ENCODE results near the gene DENND1A.
"Not testable (repeated sequence)": the region's sequence is repeated elsewhere in the genome, so short reads cannot be mapped to it uniquely, and the experiment has no call there.

The DENND1A gene

DNA sequence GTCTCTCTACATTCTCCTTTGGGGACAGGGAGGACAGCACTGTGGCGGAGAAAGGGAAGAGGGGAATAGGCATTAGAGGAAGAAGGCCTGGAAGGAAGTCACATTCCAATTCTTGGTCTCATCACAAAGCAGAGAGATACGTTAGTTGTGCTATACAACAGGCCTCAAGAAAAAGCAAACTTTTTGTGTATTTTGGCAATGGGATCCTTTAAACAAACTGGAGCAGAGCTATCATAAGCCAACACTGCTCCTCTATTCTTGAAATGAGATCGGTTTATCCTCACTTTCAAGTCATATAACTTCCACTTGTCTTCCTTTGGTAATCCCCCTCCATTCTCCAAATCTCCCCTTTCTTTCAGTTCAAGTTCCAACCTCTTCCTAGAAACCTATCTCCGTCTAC lies 6.5 kb downstream of the DENND1A start:
- TF ChIP-seq, protein P1, sequence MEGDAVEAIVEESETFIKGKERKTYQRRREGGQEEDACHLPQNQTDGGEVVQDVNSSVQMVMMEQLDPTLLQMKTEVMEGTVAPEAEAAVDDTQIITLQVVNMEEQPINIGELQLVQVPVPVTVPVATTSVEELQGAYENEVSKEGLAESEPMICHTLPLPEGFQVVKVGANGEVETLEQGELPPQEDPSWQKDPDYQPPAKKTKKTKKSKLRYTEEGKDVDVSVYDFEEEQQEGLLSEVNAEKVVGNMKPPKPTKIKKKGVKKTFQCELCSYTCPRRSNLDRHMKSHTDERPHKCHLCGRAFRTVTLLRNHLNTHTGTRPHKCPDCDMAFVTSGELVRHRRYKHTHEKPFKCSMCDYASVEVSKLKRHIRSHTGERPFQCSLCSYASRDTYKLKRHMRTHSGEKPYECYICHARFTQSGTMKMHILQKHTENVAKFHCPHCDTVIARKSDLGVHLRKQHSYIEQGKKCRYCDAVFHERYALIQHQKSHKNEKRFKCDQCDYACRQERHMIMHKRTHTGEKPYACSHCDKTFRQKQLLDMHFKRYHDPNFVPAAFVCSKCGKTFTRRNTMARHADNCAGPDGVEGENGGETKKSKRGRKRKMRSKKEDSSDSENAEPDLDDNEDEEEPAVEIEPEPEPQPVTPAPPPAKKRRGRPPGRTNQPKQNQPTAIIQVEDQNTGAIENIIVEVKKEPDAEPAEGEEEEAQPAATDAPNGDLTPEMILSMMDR (conservative IDR thresholded peaks at IDR 0.05; ENCODE audit: control insufficient read depth, insufficient read depth, low read depth, low read length) = no peak
- no peak for DNase-seq (ENCODE audit: low read depth)
- no peak overlapping the region for H3K4me3 ChIP-seq (ENCODE audit: control insufficient read depth, low read depth, low read length)

DNA sequence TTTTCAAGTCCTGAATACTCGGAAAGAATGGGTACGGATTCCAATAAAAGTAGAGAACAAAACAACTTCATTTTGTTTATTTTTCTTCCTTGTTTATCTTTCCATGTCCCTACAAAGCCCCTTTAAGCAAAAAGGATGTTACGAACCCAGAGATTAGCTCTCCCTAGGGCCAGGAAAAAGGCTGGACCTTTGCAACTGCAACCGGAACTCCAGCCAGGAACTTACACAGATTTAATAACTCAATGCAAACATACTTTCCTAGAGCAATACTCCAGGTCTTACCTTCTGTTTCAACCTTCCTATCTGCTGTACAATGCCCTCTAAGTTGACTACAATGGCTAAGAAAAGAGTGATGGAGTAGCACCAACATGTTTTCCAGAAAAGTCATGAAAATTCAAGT lies 7.0 kb downstream of the DENND1A start:
- DNase-seq (ENCODE audit: low read depth) = no peak
- TF ChIP-seq, protein P1 (conservative IDR thresholded peaks at IDR 0.05; ENCODE audit: control insufficient read depth, insufficient read depth, low read depth, low read length) = no peak

DNA sequence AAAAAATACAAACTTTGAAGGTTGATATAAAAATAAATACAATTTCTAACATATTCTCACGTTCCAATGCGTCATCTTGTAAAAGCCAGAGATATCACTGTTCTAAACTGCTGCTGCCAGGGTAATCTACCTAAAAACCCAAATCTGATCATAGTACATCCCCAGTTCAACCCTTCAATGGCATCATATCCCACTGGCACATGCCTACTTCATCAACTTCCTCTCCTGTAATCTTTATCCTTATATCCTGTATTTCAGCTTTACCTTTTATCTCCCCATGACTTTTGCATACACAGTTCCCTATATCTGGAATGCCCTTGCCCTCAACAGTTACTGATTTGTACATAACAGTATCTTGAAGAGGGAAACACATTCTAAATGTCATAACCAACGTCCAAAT lies 7.5 kb downstream of the DENND1A start:
- TF ChIP-seq, protein P1 (conservative IDR thresholded peaks at IDR 0.05; ENCODE audit: control insufficient read depth, insufficient read depth, low read depth, low read length) = no peak
- no peak overlapping the region for H3K4me3 ChIP-seq (ENCODE audit: control insufficient read depth, low read depth, low read length)
- DNase-seq (ENCODE audit: low read depth) = no peak

More for the DNA sequence above, 7.0 kb downstream of the DENND1A start:
- no peak overlapping the region for H3K4me3 ChIP-seq (ENCODE audit: control insufficient read depth, low read depth, low read length)

DNA sequence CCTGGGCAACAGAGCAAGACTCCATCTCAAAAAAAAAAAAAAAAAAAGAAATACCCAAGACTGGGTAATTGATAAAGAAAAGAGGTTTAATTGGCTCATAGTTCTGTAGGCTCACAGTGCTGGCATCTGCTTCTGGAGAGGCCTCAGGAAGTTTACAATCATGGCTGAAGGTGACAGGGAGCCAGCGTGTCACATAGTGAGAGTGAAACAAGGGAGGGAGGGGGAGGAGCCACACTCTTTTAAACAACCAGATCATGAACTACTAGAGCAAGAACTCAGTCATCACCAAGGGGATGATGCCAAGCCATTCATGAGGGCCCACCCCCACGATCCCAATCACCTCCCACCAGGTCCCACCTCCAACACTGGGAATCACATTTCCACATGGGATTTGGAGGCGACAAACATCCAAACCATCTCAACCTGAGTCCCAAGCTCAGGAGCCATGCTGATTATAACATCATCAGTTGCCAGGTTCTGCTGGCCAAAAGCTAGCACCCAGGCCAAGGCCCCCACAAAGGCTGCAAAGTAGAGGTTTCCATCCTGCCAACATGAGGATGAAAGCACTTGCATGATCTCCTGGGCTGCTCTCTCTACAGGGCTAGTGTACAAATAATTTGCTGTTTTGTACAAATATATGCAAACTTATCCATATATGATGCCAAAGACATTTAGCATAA lies 15.3 kb downstream of the DENND1A start:
- no peak overlapping the region for H3K4me3 ChIP-seq (ENCODE audit: control insufficient read depth, low read depth, low read length)
- no peak for DNase-seq (ENCODE audit: low read depth)
- TF ChIP-seq, protein P1 (conservative IDR thresholded peaks at IDR 0.05; ENCODE audit: control insufficient read depth, insufficient read depth, low read depth, low read length) = no peak

DNA sequence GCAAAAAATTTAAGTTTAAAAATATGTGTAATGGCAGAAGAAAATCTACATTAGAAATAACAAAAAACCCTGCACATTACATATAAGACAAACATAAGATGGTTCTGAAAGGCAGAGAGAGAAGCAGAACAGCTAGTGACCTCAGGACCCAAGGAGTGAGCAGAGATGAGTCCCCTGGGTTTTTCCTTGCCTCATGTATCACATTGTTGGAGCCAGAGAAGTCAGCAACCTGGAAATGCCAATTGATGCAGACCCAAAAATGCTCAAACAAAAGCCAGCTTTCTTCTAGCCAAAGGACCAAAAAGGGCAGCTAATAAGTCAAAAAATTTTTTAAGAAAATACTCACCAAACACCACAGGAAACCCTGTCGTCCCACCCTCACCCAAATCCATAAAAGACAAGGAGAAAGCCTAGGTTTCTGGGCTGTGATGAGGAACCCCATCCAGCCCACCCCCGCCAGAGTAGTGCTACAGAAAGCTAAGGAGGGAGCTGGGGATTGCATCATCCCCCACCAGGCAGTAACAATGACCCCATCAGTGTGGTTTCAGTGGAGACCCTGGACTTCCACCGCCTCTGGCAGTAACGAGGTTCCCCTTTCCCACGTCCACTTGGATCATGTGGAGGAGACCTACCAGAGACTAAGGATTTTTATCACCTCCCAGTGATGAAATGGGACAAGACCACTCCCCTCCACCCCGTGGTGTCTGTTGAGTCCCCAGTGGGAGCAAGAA lies 17.6 kb downstream of the DENND1A start:
- DNase-seq (ENCODE audit: low read depth) = no peak
- TF ChIP-seq, protein P1 (conservative IDR thresholded peaks at IDR 0.05; ENCODE audit: control insufficient read depth, insufficient read depth, low read depth, low read length) = no peak
- H3K4me3 ChIP-seq (ENCODE audit: control insufficient read depth, low read depth, low read length) = no peak overlapping the region

DNA sequence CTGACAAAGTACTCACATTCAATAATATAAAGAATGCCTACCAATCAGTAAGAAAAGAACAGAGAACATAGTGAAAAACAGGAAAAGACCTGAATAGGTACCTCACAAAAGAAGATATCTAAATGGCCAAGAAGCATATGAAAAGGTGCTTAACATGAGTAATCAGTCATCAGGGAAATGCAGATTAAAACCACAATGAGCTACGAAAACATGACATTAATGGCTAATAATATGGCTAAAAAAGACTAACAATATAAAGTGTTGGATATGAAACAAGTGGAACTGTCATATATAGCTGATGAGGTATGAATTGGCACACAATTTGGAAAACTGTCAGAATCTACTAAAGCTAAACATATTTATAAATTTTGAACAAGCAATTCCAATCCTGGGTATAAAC lies 18.9 kb downstream of the DENND1A start:
- TF ChIP-seq, protein P1 (conservative IDR thresholded peaks at IDR 0.05; ENCODE audit: control insufficient read depth, insufficient read depth, low read depth, low read length) = no peak

DNA sequence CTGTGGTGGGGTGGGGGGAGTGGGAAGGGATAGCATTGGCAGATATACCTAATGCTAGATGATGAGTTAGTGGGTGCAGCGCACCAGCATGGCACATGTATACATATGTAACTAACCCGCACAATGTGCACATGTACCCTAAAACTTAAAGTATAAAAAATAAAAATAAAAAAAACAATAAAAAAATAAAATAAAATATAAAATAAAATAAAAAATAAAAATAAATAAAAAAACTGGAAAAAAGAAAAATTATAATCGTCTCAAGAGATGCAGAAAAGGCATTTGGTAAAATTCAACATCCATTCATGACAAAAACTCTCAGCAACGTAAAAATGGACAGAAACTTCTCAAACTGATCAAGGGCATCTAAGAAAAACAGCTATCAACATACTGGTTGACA lies 20.7 kb downstream of the DENND1A start:
- DNase-seq (ENCODE audit: low read depth); H3K4me3 ChIP-seq (ENCODE audit: control insufficient read depth, low read depth, low read length): not testable (repeated sequence)

More for the DNA sequence above, 18.9 kb downstream of the DENND1A start:
- no peak overlapping the region for H3K4me3 ChIP-seq (ENCODE audit: control insufficient read depth, low read depth, low read length)
- no peak for DNase-seq (ENCODE audit: low read depth)

DNA sequence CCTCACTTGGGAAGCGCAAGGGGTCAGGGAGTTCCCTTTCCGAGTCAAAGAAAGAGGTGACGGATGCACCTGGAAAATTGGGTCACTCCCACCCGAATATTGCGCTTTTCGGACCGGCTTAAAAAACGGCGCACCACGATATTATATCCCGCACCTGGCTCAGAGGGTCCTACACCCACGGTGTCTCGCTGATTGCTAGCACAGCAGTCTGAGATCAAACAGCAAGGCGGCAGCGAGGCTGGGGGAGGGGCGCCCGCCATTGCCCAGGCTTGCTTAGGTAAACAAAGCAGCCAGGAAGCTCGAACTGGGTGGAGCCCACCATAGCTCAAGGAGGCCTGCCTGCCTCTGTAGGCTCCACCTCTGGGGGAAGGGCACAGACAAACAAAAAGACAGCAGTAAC lies 26.4 kb downstream of the DENND1A start:
- not testable (repeated sequence) for DNase-seq (ENCODE audit: low read depth); H3K4me3 ChIP-seq (ENCODE audit: control insufficient read depth, low read depth, low read length)
